ENCODE results near the gene RASGRF1. TPM values are rescaled to one million over a fixed set of nuclear protein-coding genes. Genes with fewer than 3 reads are reported as not detected.

RASGRF1 gene
- total RNA-seq, 1 donor from 2014 or later: not detected

DNA sequence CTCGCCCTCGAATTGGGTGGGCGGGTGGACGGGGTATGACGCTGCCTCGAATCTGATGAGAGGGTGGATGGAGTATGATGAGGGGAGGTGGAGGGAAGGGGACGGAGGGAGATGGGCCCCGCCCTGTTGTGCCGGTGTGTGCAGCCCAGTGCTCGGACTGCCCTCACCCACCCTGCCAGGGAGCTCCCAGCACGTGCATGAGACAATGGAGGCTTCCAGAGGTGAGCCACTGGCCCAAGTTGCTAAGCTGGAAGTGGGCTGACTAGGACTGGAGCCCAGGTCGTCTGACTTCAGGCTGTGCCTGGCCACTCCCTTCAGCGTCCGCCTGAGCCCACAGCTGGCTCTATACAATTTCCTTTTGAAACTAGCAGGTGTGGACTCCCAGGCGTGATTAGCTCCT lies 98.7 kb downstream of the RASGRF1 start:
- Histone ChIP-seq H3K27ac (replicated peaks) (no peak overlapping the region), H3K27me3 (ENCODE audit: low read depth) (peaks cover 15% of the 10 kb centered on the region), H3K4me3 (no peak overlapping the region), H3K9me3 (replicated peaks) (no peaks in the 10 kb centered on the region), H3K36me3 (no peaks in the 10 kb centered on the region), H3K4me1 (peaks cover 7% of the 10 kb centered on the region)
- TF ChIP-seq, protein P1, sequence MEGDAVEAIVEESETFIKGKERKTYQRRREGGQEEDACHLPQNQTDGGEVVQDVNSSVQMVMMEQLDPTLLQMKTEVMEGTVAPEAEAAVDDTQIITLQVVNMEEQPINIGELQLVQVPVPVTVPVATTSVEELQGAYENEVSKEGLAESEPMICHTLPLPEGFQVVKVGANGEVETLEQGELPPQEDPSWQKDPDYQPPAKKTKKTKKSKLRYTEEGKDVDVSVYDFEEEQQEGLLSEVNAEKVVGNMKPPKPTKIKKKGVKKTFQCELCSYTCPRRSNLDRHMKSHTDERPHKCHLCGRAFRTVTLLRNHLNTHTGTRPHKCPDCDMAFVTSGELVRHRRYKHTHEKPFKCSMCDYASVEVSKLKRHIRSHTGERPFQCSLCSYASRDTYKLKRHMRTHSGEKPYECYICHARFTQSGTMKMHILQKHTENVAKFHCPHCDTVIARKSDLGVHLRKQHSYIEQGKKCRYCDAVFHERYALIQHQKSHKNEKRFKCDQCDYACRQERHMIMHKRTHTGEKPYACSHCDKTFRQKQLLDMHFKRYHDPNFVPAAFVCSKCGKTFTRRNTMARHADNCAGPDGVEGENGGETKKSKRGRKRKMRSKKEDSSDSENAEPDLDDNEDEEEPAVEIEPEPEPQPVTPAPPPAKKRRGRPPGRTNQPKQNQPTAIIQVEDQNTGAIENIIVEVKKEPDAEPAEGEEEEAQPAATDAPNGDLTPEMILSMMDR (IDR thresholded peaks at IDR 0.05; ENCODE audit: borderline replicate concordance): no peak
- no peak for DNase-seq
- intact Hi-C loops (cut with micrococcal nuclease): no loop called here

DNA sequence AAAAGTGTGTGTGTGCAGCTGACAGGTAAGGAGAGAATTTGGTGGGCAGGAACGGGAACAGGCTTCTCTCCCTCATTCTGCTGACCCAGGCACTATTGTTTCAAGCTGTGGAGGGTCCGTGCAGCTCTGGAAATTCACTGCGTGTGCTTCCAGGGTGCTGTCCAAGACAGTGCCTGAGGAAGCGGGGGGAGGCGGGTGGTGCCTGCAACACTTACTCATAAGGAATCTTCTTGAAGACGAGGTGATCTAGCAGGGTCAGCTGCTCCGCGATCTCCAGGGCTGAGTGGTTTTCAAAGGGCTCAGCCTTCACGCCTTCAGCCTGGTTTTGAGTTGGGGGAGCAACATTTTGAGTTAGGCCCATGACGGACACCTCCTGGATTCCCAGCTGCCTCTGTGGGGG lies 99.1 kb downstream of the RASGRF1 start:
- TF ChIP-seq, protein P1 (IDR thresholded peaks at IDR 0.05; ENCODE audit: borderline replicate concordance): no peak
- Histone ChIP-seq H3K27me3 (ENCODE audit: low read depth) (peaks cover 15% of the 10 kb centered on the region), H3K36me3 (no peaks in the 10 kb centered on the region), H3K4me1 (peaks cover 7% of the 10 kb centered on the region), H3K4me3 (no peak overlapping the region), H3K9me3 (replicated peaks) (no peaks in the 10 kb centered on the region), H3K27ac (replicated peaks) (no peak overlapping the region)
- no peak for DNase-seq
- intact Hi-C loops (cut with micrococcal nuclease): no loop called here

DNA sequence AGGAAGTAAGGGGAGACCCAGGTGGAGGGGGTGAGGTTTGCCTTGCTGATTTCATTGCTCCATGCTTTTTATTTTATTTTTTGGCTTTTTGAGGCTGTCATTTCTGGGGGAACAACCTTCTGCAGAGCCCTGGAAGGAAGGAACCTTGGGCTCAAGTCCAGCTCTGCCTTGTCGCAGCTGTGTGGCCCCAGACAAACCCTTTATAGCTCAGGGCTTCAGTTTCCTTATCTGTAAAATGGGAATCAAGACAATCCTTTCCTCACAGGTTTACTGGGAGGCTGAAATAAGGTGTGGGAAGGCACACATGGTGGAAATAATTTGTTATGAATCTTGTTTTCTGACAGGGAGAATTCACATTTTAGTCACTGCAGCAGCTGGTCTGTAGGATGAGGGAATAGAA lies 100.3 kb downstream of the RASGRF1 start:
- TF ChIP-seq, protein P1 (IDR thresholded peaks at IDR 0.05; ENCODE audit: borderline replicate concordance): no peak
- no peak for DNase-seq
- Histone ChIP-seq H3K27me3 (ENCODE audit: low read depth) (peaks cover 15% of the 10 kb centered on the region), H3K9me3 (replicated peaks) (no peaks in the 10 kb centered on the region), H3K36me3 (no peaks in the 10 kb centered on the region), H3K4me1 (peaks cover 7% of the 10 kb centered on the region), H3K27ac (replicated peaks) (no peak overlapping the region), H3K4me3 (no peak overlapping the region)
- intact Hi-C loops (cut with micrococcal nuclease): no loop called here

DNA sequence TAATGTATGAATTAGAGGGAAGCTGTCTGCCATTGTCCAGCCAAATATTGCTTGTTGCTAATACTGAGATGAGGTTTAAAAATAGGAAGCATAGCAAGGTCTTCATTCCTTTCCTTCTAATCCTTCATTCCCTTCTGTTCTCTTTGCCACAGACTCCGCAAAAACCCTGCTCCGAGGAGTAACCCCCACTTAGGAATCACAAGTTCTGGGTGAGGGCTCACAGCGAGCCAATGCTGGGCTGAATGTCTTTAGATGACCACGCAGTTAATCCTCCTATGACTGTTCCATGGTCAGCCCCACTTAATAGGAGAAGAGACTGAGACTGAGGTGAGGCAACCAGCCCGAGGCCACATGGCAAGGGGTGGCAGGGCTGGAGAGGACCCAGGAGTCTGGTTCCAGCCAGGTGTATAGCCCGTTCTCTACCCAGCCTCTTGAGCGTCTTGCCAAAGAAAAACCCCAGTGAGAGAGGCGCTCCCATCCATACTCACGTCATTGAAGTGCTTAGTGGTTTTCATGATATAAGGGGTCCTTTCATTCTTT lies 100.8 kb downstream of the RASGRF1 start:
- DNase-seq: no peak
- H3K27me3 ChIP-seq (ENCODE audit: low read depth): peaks cover 15% of the 10 kb centered on the region
- H3K27ac ChIP-seq (replicated peaks): no peak overlapping the region
- H3K4me1 ChIP-seq: peaks cover 7% of the 10 kb centered on the region
- no peaks in the 10 kb centered on the region for H3K36me3 ChIP-seq
- TF ChIP-seq, protein P1 (IDR thresholded peaks at IDR 0.05; ENCODE audit: borderline replicate concordance): no peak
- no peaks in the 10 kb centered on the region for H3K9me3 ChIP-seq (replicated peaks)
- H3K4me3 ChIP-seq: no peak overlapping the region
- intact Hi-C loops (cut with micrococcal nuclease): no loop called here

DNA sequence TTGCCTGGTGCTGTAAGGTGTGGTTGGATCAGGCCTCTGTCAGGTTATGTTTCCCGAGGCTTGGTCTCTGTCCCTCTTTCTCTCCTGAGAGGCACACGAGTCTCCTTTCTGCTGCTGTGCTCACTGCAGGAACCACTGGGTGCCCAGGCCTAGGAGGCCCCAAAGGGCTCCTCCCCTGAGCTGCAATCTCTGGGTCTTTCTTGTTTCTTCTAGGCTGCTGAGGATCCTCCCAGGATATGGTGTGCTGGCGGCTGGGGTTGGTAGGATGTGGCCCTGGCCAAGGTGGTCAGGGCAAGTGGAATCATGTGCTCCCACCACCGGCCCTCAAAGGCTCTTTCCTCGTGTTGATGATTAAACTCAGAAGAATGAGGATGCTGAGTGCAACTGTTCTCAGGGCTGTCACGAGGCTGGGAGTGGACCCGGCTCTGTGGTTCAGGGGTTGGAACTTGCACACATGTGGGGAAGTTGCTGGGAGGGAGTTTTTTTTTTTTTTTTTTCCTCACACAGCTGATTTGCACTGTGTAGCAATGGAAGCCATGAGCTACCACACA lies 102.1 kb downstream of the RASGRF1 start:
- intact Hi-C loops (cut with micrococcal nuclease): no loop called here
- Histone ChIP-seq H3K4me3 (no peak overlapping the region), H3K27ac (replicated peaks) (peak overlapping the region; percentile 40), H3K4me1 (peaks cover 7% of the 10 kb centered on the region), H3K9me3 (replicated peaks) (no peaks in the 10 kb centered on the region), H3K36me3 (no peaks in the 10 kb centered on the region), H3K27me3 (ENCODE audit: low read depth) (peaks cover 15% of the 10 kb centered on the region)
- peak; percentile 53 for DNase-seq
- TF ChIP-seq, protein P1 (IDR thresholded peaks at IDR 0.05; ENCODE audit: borderline replicate concordance): no peak

Data from left ventricle myocardium inferior (tissue), 1 donor.